Spinal cord (tissue), 10 donors: ENCODE data around the gene KIAA0825. TPM values are rescaled to one million over a fixed set of nuclear protein-coding genes. Genes with fewer than 3 reads are reported as not detected.
A peak's percentile ranks its signal among the peaks of the same experiment; 100 is the strongest.
"Not testable (repeated sequence)": the region's sequence is repeated elsewhere in the genome, so short reads cannot be mapped to it uniquely, and the experiment has no call there.

ENCODE experiments used
- DNase-seq, 6 donors: peaks; one replicate each; pipeline versions ENCODE4 v3.0.0 to v3.0.0-alpha.2; 2013 to 2015; ENCODE audit warnings: low spot score in 6 of 6, low read depth in 4 of 6
- H3K27ac ChIP-seq: one replicate; pipeline ENCODE4 v1.5.1; 2013; ENCODE audit warnings: low read depth, low read length, control low read depth
- H3K27me3 ChIP-seq: one replicate; pipeline ENCODE4 v1.6.1; 2013; ENCODE audit warnings: low read length; ENCODE audit not compliant: control insufficient read depth, insufficient read depth
- H3K36me3 ChIP-seq: one replicate; pipeline ENCODE4 v1.6.1; 2013; ENCODE audit warnings: low read length; ENCODE audit not compliant: control insufficient read depth, insufficient read depth
- H3K4me1 ChIP-seq: one replicate; pipeline ENCODE4 v1.6.1; 2013; ENCODE audit warnings: low read length; ENCODE audit not compliant: control insufficient read depth, insufficient read depth
- H3K4me3 ChIP-seq: one replicate; pipeline ENCODE4 v1.5.1; 2013; ENCODE audit warnings: low read depth, low read length, control low read depth
- H3K9me3 ChIP-seq: one replicate; pipeline ENCODE4 v1.6.1; 2013; ENCODE audit warnings: low read length; ENCODE audit not compliant: control insufficient read depth, insufficient read depth
- WGBS: methylation state at CpG from one replicate; pipeline ENCODE4 v1.1.5; 2013; ENCODE audit warnings: missing lambda C conversion rate; ENCODE audit not compliant: insufficient coverage; 5-methylcytosine and 5-hydroxymethylcytosine counted together
- polyA plus RNA-seq, 2 donors: library from polyadenylated mRNA; unstranded; fragments of 120-200 nt; gene quantifications; one replicate each; pipeline ENCODE4 v1.2.1, GENCODE V29; 2013; ENCODE audit not compliant: insufficient read length in 2 of 2
- total RNA-seq, 2 donors: library from RNA; depleted of rRNA in 1 of 2; stranded (reverse); fragments of 120-200 nt in 1 of 2; fragments of >200 nt in 1 of 2; gene quantifications; one replicate each; pipeline versions ENCODE4 v1.2.3 to v1.2.4, GENCODE V29; 2013 to 2014
- donor health status: healthy.

The KIAA0825 gene
- total and polyA plus RNA-seq, 4 donors: 2.9 to 20.9 (median 8.4) TPM

DNA sequence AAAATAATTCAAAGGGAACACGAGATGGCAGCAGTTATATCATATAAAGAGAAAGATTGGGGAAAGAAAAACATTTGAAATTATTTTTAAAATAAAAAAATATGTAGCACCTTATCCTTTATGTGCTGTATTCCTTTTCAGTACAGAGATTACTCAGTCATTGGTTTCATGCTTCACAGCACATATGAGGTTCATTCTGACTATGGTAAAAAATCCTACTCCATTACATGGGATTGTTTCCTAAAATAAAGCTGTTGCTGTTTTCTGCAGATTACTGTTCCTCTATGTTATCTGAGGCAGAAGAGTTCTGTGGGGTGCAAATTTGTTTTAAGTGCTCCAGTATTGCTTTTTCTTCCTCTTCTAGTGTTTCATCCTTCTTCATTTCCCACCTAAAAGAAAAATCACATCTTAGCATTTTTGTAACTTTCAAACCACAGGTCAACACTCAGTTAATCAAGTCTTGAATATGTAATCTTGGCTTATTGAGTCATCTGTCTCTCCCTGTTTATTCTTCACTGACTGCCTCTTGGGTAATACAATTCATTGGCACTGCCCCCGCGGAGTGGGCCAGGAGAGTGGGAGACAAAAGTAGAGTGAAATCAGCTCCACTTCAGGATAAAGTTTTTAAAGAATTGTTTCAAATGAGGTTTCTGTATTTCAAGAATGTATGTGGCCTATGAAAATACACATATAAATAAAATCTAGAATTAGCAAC lies 464.5 kb downstream of the KIAA0825 start:
- Histone ChIP-seq H3K4me3 (no peak overlapping the region), H3K4me1 (no peaks in the 10 kb centered on the region), H3K27me3 (no peaks in the 10 kb centered on the region), H3K9me3 (peaks cover 2% of the 10 kb centered on the region), H3K27ac (no peak overlapping the region), H3K36me3 (no peaks in the 10 kb centered on the region)
- WGBS: no CpG with 5 or more reads among the region's 3 CpGs
- DNase-seq: no peak

DNA sequence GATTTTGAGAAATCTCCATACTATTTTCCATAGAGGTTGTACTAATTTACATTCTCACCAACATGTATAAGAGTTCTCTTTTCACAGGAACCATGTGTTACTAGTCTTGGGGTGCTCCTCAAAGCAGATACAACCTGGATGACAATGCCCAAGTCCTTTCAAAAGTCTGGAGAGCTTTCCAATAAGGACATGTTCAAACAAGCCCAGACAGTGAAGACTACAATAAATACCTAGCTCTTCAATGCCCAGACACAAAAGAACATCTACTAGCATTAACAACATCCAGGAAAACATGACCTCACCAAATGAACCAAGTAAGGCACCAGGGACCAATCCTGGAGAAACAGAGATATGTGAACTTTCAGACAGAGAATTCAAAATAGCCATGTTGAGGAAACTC lies 474.8 kb downstream of the KIAA0825 start:
- H3K27ac ChIP-seq, H3K4me1 ChIP-seq, H3K9me3 ChIP-seq, H3K27me3 ChIP-seq, H3K4me3 ChIP-seq, DNase-seq, H3K36me3 ChIP-seq: not testable (repeated sequence)

DNA sequence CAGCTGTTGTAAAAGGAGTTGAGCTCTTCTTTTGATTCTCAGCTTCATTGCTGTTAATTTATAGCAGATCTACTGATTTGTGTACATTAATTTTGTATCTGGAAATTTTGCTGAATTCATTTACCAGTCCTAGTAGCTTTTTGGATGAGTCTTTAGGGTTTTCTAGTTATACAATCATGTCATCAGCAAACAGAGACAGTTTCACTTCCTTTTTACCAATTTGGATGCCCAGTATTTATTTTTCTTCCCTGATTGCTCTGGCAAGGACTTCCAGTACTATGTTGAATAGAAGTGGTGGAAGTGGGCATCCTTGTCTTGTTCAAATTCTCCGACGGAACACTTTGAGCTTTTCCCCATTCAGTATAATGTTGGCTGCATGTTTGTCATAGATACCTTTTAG lies 478.1 kb downstream of the KIAA0825 start:
- DNase-seq: no peak
- Histone ChIP-seq H3K4me3 (no peak overlapping the region), H3K27me3 (no peaks in the 10 kb centered on the region), H3K9me3 (peaks cover 4% of the 10 kb centered on the region), H3K36me3 (no peaks in the 10 kb centered on the region), H3K27ac (no peak overlapping the region), H3K4me1 (no peaks in the 10 kb centered on the region)
- 100% methylated on average over 1 of the region's 2 CpGs for WGBS

- H3K27me3 ChIP-seq: no peaks in the 10 kb centered on the region
- no peak overlapping the region for H3K27ac ChIP-seq
- H3K9me3 ChIP-seq: peaks cover 2% of the 10 kb centered on the region
- no peaks in the 10 kb centered on the region for H3K36me3 ChIP-seq
- no peaks in the 10 kb centered on the region for H3K4me1 ChIP-seq
- H3K4me3 ChIP-seq: no peak overlapping the region
- no CpG with 5 or more reads among the region's 1 CpG for WGBS
- no peak for DNase-seq
Measured at GRCh38 chr5:94130077-94130476, 488.3 kb downstream of the KIAA0825 start.

DNA sequence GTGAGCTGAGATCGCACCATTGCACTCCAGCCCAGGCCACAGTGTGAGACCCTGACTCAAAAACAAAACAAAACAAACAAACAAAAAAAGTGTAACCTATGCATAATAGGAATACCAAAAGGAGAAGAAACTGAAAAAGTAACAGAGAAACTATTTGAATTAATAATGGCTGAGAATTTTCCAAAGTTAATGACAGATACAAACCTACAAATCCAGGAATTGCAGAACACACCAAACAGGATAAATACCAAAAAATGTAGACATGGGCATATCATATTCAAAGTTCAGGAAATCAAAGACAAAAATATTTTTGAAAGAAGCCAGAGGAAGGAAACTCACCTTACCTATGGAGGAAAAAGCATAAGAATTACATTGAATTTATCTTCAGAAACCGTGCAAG lies 493.3 kb downstream of the KIAA0825 start:
- Histone ChIP-seq H3K9me3 (no peaks in the 10 kb centered on the region), H3K4me1 (no peaks in the 10 kb centered on the region), H3K27me3 (no peaks in the 10 kb centered on the region), H3K27ac (no peak overlapping the region), H3K36me3 (no peaks in the 10 kb centered on the region), H3K4me3 (no peak overlapping the region)
- no peak for DNase-seq
- no CpG with 5 or more reads among the region's 2 CpGs for WGBS

DNA sequence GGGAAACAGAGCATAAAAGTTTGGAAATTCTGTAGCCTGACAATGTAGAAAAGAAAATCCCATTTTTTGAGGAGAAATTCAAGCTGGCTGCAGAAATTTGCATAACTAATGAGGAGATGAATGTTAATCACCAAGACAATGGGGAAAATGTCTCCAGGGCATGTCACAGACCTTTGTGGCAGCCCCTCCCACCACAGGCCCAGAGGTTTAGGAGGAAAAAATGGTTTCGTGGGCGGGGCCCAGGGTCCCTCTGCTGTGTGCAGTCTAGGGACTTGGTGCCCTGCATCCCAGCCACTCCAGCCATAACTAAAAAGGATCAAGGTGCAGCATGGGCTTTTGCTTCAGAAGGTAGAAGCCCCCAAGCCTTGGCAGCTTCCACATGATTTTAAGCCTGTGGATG lies 502.1 kb downstream of the KIAA0825 start:
- not testable (repeated sequence) for DNase-seq, H3K9me3 ChIP-seq
- 100% methylated on average over 1 of the region's 2 CpGs for WGBS

DNA sequence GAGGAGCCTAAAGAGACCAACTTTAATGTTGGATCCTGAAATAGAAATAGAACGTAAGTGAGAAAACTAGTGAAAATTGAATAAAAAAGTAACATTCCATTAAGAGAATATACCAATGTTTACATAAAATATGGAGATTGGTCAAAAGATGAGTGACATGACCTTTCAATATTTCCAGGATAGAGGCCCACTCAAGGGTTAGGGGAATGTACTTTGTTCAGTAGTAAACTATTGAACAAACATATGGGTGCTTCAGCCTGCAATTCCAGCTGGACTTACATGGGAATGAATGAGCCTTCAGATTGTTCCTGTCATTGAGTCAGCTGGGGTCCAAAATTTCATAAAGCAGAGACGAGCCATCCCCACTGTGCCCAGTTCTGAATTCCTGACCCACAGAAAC lies 505.3 kb downstream of the KIAA0825 start:
- no peak overlapping the region for H3K27ac ChIP-seq
- no peaks in the 10 kb centered on the region for H3K27me3 ChIP-seq
- DNase-seq: no peak
- no peaks in the 10 kb centered on the region for H3K4me1 ChIP-seq
- no peak overlapping the region for H3K4me3 ChIP-seq
- peaks cover 5% of the 10 kb centered on the region for H3K9me3 ChIP-seq
- no peaks in the 10 kb centered on the region for H3K36me3 ChIP-seq
- no CpG with 5 or more reads among the region's 2 CpGs for WGBS

More for the DNA sequence above, 502.1 kb downstream of the KIAA0825 start:
- H3K27ac ChIP-seq, H3K4me1 ChIP-seq, H3K4me3 ChIP-seq, H3K27me3 ChIP-seq, H3K36me3 ChIP-seq: not testable (repeated sequence)

GRCh38 chr5:94111209-94112004 lies 507.0 kb downstream of the KIAA0825 start:
- DNase-seq: peak; percentile 71 to 97 (median 84)
- WGBS: under 1% methylated on average over 49 of the region's 51 CpGs
- Histone ChIP-seq H3K9me3 (peaks cover 2% of the 10 kb centered on the region), H3K27me3 (no peaks in the 10 kb centered on the region), H3K4me3 (peak overlapping the region; percentile 94), H3K4me1 (no peaks in the 10 kb centered on the region), H3K27ac (peak overlapping the region; percentile 89), H3K36me3 (no peaks in the 10 kb centered on the region)

GRCh38 chr5:94103514-94104245 lies 514.7 kb downstream of the KIAA0825 start:
- Histone ChIP-seq H3K27me3 (no peaks in the 10 kb centered on the region), H3K9me3 (peaks cover 14% of the 10 kb centered on the region), H3K4me1 (no peaks in the 10 kb centered on the region), H3K27ac (no peak overlapping the region), H3K36me3 (no peaks in the 10 kb centered on the region), H3K4me3 (no peak overlapping the region)
- WGBS: 92% methylated on average over 1 of the region's 3 CpGs
- DNase-seq: no peak
